HCT116 (cell line): ENCODE measurements around the gene ID1.

Source experiments
- CEBPB ChIP-seq: IDR thresholded peaks from 2 replicates; pipeline ENCODE4 v1.6.1; 2012; ENCODE audit warnings: low read depth
- CTCF ChIP-seq, 3 experiments: fragments of 200-600 bp in 1 of 3; sonication (generic) in 1 of 3; IDR thresholded peaks in 2 of 3; conservative IDR thresholded peaks in 1 of 3; 2 replicates each; pipeline ENCODE4 v1.5.1; 2012 to 2017; ENCODE audit warnings: low read depth in 2 of 3, low read length in 2 of 3, antibody characterized with exemption in 1 of 3, borderline replicate concordance in 1 of 3, control low read depth in 1 of 3, mild to moderate bottlenecking in 1 of 3, mixed read lengths in 1 of 3, mixed run types in 1 of 3, moderate library complexity in 1 of 3; ENCODE audit not compliant: insufficient read depth in 1 of 3
- EZH2 ChIP-seq: fragments of 200-600 bp; sonication (generic); IDR thresholded peaks from 2 replicates; pipeline ENCODE4 v1.6.1; 2017; ENCODE audit warnings: antibody characterized with exemption, mixed run types
- EZH2phosphoT487 ChIP-seq: fragments of 200-600 bp; IDR thresholded peaks from 2 replicates; pipeline ENCODE4 v1.6.1; 2018; ENCODE audit warnings: antibody characterized with exemption, borderline replicate concordance
- JUND ChIP-seq: IDR thresholded peaks from 2 replicates; pipeline ENCODE4 v1.6.1; 2012
- MAX ChIP-seq: IDR thresholded peaks from 2 replicates; pipeline ENCODE4 v1.6.1; 2012
- POLR2A ChIP-seq: IDR thresholded peaks from 2 replicates; pipeline ENCODE4 v1.7.0; 2011; ENCODE audit warnings: borderline replicate concordance; ENCODE audit not compliant: insufficient read depth, insufficient read length; ENCODE audit errors: extremely low read depth
- POLR2AphosphoS5 ChIP-seq: IDR thresholded peaks from 2 replicates; pipeline ENCODE4 v1.6.1; 2011; ENCODE audit warnings: mild to moderate bottlenecking, low read depth, low read length, moderate library complexity
- SP1 ChIP-seq: IDR thresholded peaks from 2 replicates; pipeline ENCODE4 v1.6.1; 2012; ENCODE audit warnings: low read depth
- TCF7L2 ChIP-seq: IDR thresholded peaks from 2 replicates; pipeline ENCODE4 v1.7.0; 2011; ENCODE audit warnings: borderline replicate concordance, inconsistent platforms; ENCODE audit not compliant: insufficient read depth, insufficient read length; ENCODE audit errors: extremely low read depth
- YY1 ChIP-seq: IDR thresholded peaks from 2 replicates; pipeline ENCODE4 v1.6.1; 2011; ENCODE audit warnings: low read length, low read depth, moderate library complexity, mild to moderate bottlenecking; ENCODE audit not compliant: insufficient replicate concordance; ENCODE audit errors: extremely low read depth
- TF ChIP-seq, protein P1 (sequence below): IDR thresholded peaks from 2 replicates; pipeline ENCODE4 v1.6.1; 2012; ENCODE audit warnings: low read depth
- TF ChIP-seq, protein P2 (sequence below): IDR thresholded peaks from 2 replicates; pipeline ENCODE4 v1.6.1; 2012
- TF ChIP-seq, protein P3 (sequence below): IDR thresholded peaks from 2 replicates; pipeline ENCODE4 v1.6.1; 2011; ENCODE audit warnings: mild to moderate bottlenecking, low read length, moderate library complexity; ENCODE audit not compliant: insufficient replicate concordance; ENCODE audit errors: extremely low read depth

DNA sequence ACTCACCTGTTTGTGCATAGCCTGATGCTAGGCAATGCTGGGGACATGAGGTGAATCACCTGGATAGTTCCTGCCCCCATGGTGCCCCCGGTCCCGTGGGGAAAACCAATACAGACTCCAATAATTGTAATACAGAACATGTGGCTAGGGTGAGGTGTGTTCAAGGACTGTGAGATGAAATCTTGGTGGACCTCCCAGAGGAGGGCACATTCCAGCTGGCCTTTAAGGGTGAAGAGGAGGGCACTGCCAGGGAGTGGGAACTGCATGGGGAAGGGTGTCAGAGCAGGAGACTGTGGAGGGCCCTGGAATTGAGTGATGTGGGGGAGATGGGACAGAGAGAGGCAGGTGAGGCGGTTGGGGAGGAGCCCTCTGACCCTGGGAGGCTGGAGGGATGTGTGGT is 35.2 kb downstream of the ID1 start:
- TF ChIP-seq CTCF (IDR thresholded peaks at IDR 0.05 in 2 of 3, conservative IDR thresholded peaks at IDR 0.05 in 1 of 3; ENCODE audit: borderline replicate concordance in 1 of 3, insufficient read depth in 1 of 3, low read depth in 2 of 3, low read length in 2 of 3) (no peak), SP1 (no peak), POLR2A (no peak), MAX (no peak), EZH2phosphoT487 (no peak), POLR2AphosphoS5 (no peak), YY1 (no peak), TCF7L2 (no peak), EZH2 (no peak), CEBPB (no peak), JUND (no peak)
- TF ChIP-seq, protein P1, sequence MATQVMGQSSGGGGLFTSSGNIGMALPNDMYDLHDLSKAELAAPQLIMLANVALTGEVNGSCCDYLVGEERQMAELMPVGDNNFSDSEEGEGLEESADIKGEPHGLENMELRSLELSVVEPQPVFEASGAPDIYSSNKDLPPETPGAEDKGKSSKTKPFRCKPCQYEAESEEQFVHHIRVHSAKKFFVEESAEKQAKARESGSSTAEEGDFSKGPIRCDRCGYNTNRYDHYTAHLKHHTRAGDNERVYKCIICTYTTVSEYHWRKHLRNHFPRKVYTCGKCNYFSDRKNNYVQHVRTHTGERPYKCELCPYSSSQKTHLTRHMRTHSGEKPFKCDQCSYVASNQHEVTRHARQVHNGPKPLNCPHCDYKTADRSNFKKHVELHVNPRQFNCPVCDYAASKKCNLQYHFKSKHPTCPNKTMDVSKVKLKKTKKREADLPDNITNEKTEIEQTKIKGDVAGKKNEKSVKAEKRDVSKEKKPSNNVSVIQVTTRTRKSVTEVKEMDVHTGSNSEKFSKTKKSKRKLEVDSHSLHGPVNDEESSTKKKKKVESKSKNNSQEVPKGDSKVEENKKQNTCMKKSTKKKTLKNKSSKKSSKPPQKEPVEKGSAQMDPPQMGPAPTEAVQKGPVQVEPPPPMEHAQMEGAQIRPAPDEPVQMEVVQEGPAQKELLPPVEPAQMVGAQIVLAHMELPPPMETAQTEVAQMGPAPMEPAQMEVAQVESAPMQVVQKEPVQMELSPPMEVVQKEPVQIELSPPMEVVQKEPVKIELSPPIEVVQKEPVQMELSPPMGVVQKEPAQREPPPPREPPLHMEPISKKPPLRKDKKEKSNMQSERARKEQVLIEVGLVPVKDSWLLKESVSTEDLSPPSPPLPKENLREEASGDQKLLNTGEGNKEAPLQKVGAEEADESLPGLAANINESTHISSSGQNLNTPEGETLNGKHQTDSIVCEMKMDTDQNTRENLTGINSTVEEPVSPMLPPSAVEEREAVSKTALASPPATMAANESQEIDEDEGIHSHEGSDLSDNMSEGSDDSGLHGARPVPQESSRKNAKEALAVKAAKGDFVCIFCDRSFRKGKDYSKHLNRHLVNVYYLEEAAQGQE = no peak
- TF ChIP-seq, protein P2, sequence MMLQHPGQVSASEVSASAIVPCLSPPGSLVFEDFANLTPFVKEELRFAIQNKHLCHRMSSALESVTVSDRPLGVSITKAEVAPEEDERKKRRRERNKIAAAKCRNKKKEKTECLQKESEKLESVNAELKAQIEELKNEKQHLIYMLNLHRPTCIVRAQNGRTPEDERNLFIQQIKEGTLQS = no peak
- TF ChIP-seq, protein P3, sequence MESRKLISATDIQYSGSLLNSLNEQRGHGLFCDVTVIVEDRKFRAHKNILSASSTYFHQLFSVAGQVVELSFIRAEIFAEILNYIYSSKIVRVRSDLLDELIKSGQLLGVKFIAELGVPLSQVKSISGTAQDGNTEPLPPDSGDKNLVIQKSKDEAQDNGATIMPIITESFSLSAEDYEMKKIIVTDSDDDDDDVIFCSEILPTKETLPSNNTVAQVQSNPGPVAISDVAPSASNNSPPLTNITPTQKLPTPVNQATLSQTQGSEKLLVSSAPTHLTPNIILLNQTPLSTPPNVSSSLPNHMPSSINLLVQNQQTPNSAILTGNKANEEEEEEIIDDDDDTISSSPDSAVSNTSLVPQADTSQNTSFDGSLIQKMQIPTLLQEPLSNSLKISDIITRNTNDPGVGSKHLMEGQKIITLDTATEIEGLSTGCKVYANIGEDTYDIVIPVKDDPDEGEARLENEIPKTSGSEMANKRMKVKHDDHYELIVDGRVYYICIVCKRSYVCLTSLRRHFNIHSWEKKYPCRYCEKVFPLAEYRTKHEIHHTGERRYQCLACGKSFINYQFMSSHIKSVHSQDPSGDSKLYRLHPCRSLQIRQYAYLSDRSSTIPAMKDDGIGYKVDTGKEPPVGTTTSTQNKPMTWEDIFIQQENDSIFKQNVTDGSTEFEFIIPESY = no peak
